Measurements from ENCODE around the gene FBXL14. TPM values are rescaled to one million over a fixed set of nuclear protein-coding genes. Genes with fewer than 3 reads are reported as not detected.

The FBXL14 gene
- total and polyA plus RNA-seq, 4 donors, result 0.67 to 7.5 (median 4.9) TPM

GRCh38 chr12:1579651-1580435, 14.5 kb downstream of the FBXL14 start:
- no peak overlapping the region for H3K4me3 ChIP-seq (ENCODE audit: low read depth in 1 of 3, low read length in 3 of 3)
- no peak for DNase-seq (ENCODE audit: low spot score)
- no peak for TF ChIP-seq HNF4A (conservative IDR thresholded peaks at IDR 0.05)
- no peak for TF ChIP-seq RXRA (IDR thresholded peaks at IDR 0.05)
- TF ChIP-seq HNF4G (IDR thresholded peaks at IDR 0.05), result no peak
- TF ChIP-seq GABPA (IDR thresholded peaks at IDR 0.05 in 1 of 2, conservative IDR thresholded peaks at IDR 0.05 in 1 of 2), result no peak
- no peak for TF ChIP-seq REST (IDR thresholded peaks at IDR 0.05)
- no peak for TF ChIP-seq JUND (IDR thresholded peaks at IDR 0.05)
- no peak for TF ChIP-seq FOXA1 (IDR thresholded peaks at IDR 0.05)
- TF ChIP-seq MAX (IDR thresholded peaks at IDR 0.05), result no peak
- TF ChIP-seq NR2F2 (IDR thresholded peaks at IDR 0.05), result no peak
- TF ChIP-seq, protein P1, sequence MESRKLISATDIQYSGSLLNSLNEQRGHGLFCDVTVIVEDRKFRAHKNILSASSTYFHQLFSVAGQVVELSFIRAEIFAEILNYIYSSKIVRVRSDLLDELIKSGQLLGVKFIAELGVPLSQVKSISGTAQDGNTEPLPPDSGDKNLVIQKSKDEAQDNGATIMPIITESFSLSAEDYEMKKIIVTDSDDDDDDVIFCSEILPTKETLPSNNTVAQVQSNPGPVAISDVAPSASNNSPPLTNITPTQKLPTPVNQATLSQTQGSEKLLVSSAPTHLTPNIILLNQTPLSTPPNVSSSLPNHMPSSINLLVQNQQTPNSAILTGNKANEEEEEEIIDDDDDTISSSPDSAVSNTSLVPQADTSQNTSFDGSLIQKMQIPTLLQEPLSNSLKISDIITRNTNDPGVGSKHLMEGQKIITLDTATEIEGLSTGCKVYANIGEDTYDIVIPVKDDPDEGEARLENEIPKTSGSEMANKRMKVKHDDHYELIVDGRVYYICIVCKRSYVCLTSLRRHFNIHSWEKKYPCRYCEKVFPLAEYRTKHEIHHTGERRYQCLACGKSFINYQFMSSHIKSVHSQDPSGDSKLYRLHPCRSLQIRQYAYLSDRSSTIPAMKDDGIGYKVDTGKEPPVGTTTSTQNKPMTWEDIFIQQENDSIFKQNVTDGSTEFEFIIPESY (IDR thresholded peaks at IDR 0.05), result no peak
- no peak for TF ChIP-seq ATF3 (IDR thresholded peaks at IDR 0.05)
- TF ChIP-seq SP1 (IDR thresholded peaks at IDR 0.05), result no peak
- no peak for TF ChIP-seq FOXA2 (IDR thresholded peaks at IDR 0.05)
- no peak for TF ChIP-seq RAD21 (IDR thresholded peaks at IDR 0.05)
- no peak for TF ChIP-seq EGR1 (IDR thresholded peaks at IDR 0.05; ENCODE audit: low read depth in 2 of 2)
- TF ChIP-seq, protein P2, sequence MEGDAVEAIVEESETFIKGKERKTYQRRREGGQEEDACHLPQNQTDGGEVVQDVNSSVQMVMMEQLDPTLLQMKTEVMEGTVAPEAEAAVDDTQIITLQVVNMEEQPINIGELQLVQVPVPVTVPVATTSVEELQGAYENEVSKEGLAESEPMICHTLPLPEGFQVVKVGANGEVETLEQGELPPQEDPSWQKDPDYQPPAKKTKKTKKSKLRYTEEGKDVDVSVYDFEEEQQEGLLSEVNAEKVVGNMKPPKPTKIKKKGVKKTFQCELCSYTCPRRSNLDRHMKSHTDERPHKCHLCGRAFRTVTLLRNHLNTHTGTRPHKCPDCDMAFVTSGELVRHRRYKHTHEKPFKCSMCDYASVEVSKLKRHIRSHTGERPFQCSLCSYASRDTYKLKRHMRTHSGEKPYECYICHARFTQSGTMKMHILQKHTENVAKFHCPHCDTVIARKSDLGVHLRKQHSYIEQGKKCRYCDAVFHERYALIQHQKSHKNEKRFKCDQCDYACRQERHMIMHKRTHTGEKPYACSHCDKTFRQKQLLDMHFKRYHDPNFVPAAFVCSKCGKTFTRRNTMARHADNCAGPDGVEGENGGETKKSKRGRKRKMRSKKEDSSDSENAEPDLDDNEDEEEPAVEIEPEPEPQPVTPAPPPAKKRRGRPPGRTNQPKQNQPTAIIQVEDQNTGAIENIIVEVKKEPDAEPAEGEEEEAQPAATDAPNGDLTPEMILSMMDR (IDR thresholded peaks at IDR 0.05; ENCODE audit: low read depth, low read length, missing input control), result no peak
- no peak for TF ChIP-seq TAF1 (conservative IDR thresholded peaks at IDR 0.05)
- TF ChIP-seq YY1 (IDR thresholded peaks at IDR 0.05), result no peak
- no peaks in the 10 kb centered on the region for H3K9me3 ChIP-seq (ENCODE audit: control insufficient read depth in 4 of 4, low read length in 3 of 4)
- H3K27me3 ChIP-seq (ENCODE audit: control insufficient read depth in 4 of 4, insufficient read depth in 4 of 4, low read length in 3 of 4), result no peaks in the 10 kb centered on the region
- 81% methylated on average over 11 of the region's 11 CpGs for WGBS
- no peaks in the 10 kb centered on the region for H3K36me3 ChIP-seq (ENCODE audit: control insufficient read depth in 4 of 4, insufficient read depth in 3 of 4, low read depth in 1 of 4, low read length in 3 of 4)
- H3K4me1 ChIP-seq (ENCODE audit: control insufficient read depth in 4 of 4, insufficient read depth in 4 of 4, low read length in 3 of 4), result peaks cover 4 to 18% (median 14%) of the 10 kb centered on the region in 4 donors
- H3K27ac ChIP-seq (ENCODE audit: low read depth in 1 of 2, low read length in 2 of 2), result no peak overlapping the region
- no peak overlapping the region for H3K9ac ChIP-seq (ENCODE audit: low read depth in 1 of 2, low read length in 2 of 2)
